H1 (cell line): ENCODE data around the gene GOLGB1. TPM values are rescaled to one million over a fixed set of nuclear protein-coding genes. Genes with fewer than 3 reads are reported as not detected.

ENCODE experiments used
- NANOG ChIP-seq: IDR thresholded peaks from 2 replicates; pipeline ENCODE4 v1.6.1; 2011; ENCODE audit warnings: low read length, low read depth, mild to moderate bottlenecking, inconsistent platforms; ENCODE audit not compliant: insufficient read depth, poor library complexity, severe bottlenecking
- RFX5 ChIP-seq: IDR thresholded peaks from 2 replicates; pipeline ENCODE4 v1.6.1; 2011; ENCODE audit warnings: low read depth, low read length, improper control_type of control experiment, borderline replicate concordance
- polyA plus RNA-seq, 7 experiments: library from polyadenylated mRNA; depleted of rRNA in 3 of 7; stranded (reverse) in 5 of 7; unstranded in 2 of 7; fragments of >200 nt in 5 of 7; fragments of 200-250 nt in 2 of 7; gene quantifications; 1 replicate in 5 of 7; 2 replicates in 1 of 7; 4 replicates in 1 of 7; pipeline versions ENCODE4 v1.2.1 to v1.2.3, GENCODE V29; 2011 to 2013; ENCODE audit warnings: missing spikeins in 2 of 7, mixed read lengths in 2 of 7
- total RNA-seq: library from RNA; stranded (reverse); fragmentation: NEBNext Ultra II Directional; extraction: Animal tissue kit (Norgen Biotek cat#: 25700); gene quantifications from 2 replicates; pipeline ENCODE4 v1.2.1, GENCODE V29; 2021

Gene GOLGB1
- total and polyA plus RNA-seq, 2 of the 8 experiments (the other 6 are each of a cell fraction or from before 2014, with no cell fraction given) = 5.9 to 28.5 TPM

GRCh38 chr3:121641127-121641526 is 108.4 kb downstream of the GOLGB1 start (continued):
- no peak for TF ChIP-seq NANOG
- TF ChIP-seq RFX5 = no peak
